ENCODE data around the gene IGFBP5.

The IGFBP5 gene

GRCh38 chr2:216629784-216630183 is 65.6 kb downstream of the IGFBP5 start:
- H3K36me3 ChIP-seq (ENCODE audit: control insufficient read depth, insufficient read depth, low read length): no peaks in the 10 kb centered on the region
- H3K9ac ChIP-seq: no peak overlapping the region
- no peak overlapping the region for H3K4me3 ChIP-seq (ENCODE audit: low read depth, low read length)
- no peak for TF ChIP-seq CTCF (IDR thresholded peaks at IDR 0.05)
- no peak overlapping the region for H2AFZ ChIP-seq
- no peaks in the 10 kb centered on the region for H3K4me1 ChIP-seq
- H3K27me3 ChIP-seq (ENCODE audit: control insufficient read depth, insufficient read depth, low read length): no peaks in the 10 kb centered on the region
- H3K79me2 ChIP-seq: no peaks in the 10 kb centered on the region
- no peaks in the 10 kb centered on the region for H3K9me3 ChIP-seq (ENCODE audit: control insufficient read depth, low read length)
- no peak overlapping the region for H3K4me2 ChIP-seq (ENCODE audit: low read length)
- no peak overlapping the region for H3K27ac ChIP-seq

GRCh38 chr2:216626875-216627245 is 68.5 kb downstream of the IGFBP5 start:
- H3K9ac ChIP-seq: no peak overlapping the region
- no peak overlapping the region for H3K27ac ChIP-seq
- no peaks in the 10 kb centered on the region for H3K4me1 ChIP-seq
- H3K36me3 ChIP-seq (ENCODE audit: control insufficient read depth, insufficient read depth, low read length): no peaks in the 10 kb centered on the region
- H3K4me2 ChIP-seq (ENCODE audit: low read length): no peak overlapping the region
- no peak overlapping the region for H2AFZ ChIP-seq
- no peaks in the 10 kb centered on the region for H3K9me3 ChIP-seq (ENCODE audit: control insufficient read depth, low read length)
- no peak for TF ChIP-seq CTCF (IDR thresholded peaks at IDR 0.05)
- no peaks in the 10 kb centered on the region for H3K79me2 ChIP-seq
- no peak overlapping the region for H3K4me3 ChIP-seq (ENCODE audit: low read depth, low read length)
- no peaks in the 10 kb centered on the region for H3K27me3 ChIP-seq (ENCODE audit: control insufficient read depth, insufficient read depth, low read length)

- Histone ChIP-seq H3K4me3 (ENCODE audit: low read depth, low read length) (no peak overlapping the region), H3K9me3 (ENCODE audit: control insufficient read depth, low read length) (no peaks in the 10 kb centered on the region), H3K36me3 (ENCODE audit: control insufficient read depth, insufficient read depth, low read length) (no peaks in the 10 kb centered on the region), H3K4me1 (no peaks in the 10 kb centered on the region), H3K79me2 (no peaks in the 10 kb centered on the region), H3K27ac (no peak overlapping the region), H2AFZ (no peak overlapping the region), H3K9ac (no peak overlapping the region), H3K4me2 (ENCODE audit: low read length) (no peak overlapping the region), H3K27me3 (ENCODE audit: control insufficient read depth, insufficient read depth, low read length) (no peaks in the 10 kb centered on the region)
- no peak for TF ChIP-seq CTCF (IDR thresholded peaks at IDR 0.05)
Observed at GRCh38 chr2:216626168-216626874, 69.0 kb downstream of the IGFBP5 start.

GRCh38 chr2:216624251-216624650 is 71.1 kb downstream of the IGFBP5 start:
- no peak overlapping the region for H3K4me2 ChIP-seq (ENCODE audit: low read length)
- no peaks in the 10 kb centered on the region for H3K79me2 ChIP-seq
- no peaks in the 10 kb centered on the region for H3K4me1 ChIP-seq
- H3K27ac ChIP-seq: no peak overlapping the region
- no peak for TF ChIP-seq CTCF (IDR thresholded peaks at IDR 0.05)
- H3K9ac ChIP-seq: no peak overlapping the region
- H3K36me3 ChIP-seq (ENCODE audit: control insufficient read depth, insufficient read depth, low read length): no peaks in the 10 kb centered on the region
- no peak overlapping the region for H3K4me3 ChIP-seq (ENCODE audit: low read depth, low read length)
- no peak overlapping the region for H2AFZ ChIP-seq
- no peaks in the 10 kb centered on the region for H3K27me3 ChIP-seq (ENCODE audit: control insufficient read depth, insufficient read depth, low read length)
- H3K9me3 ChIP-seq (ENCODE audit: control insufficient read depth, low read length): no peaks in the 10 kb centered on the region

GRCh38 chr2:216622526-216622925 is 72.8 kb downstream of the IGFBP5 start:
- no peak overlapping the region for H2AFZ ChIP-seq
- no peak overlapping the region for H3K9ac ChIP-seq
- H3K9me3 ChIP-seq (ENCODE audit: control insufficient read depth, low read length): no peaks in the 10 kb centered on the region
- no peaks in the 10 kb centered on the region for H3K27me3 ChIP-seq (ENCODE audit: control insufficient read depth, insufficient read depth, low read length)
- H3K4me2 ChIP-seq (ENCODE audit: low read length): no peak overlapping the region
- H3K4me1 ChIP-seq: no peaks in the 10 kb centered on the region
- H3K27ac ChIP-seq: no peak overlapping the region
- no peak for TF ChIP-seq CTCF (IDR thresholded peaks at IDR 0.05)
- H3K79me2 ChIP-seq: no peaks in the 10 kb centered on the region
- no peaks in the 10 kb centered on the region for H3K36me3 ChIP-seq (ENCODE audit: control insufficient read depth, insufficient read depth, low read length)
- no peak overlapping the region for H3K4me3 ChIP-seq (ENCODE audit: low read depth, low read length)

Measured in parathyroid adenoma (tissue), 2 donors.